CD4-positive, alpha-beta memory T cell (primary cell): Measurements from ENCODE around the gene ENAH. TPM values are rescaled to one million over a fixed set of nuclear protein-coding genes. Genes with fewer than 3 reads are reported as not detected.

Experiments used
- CTCF ChIA-PET: fragments of 350-600 bp; sonication (Branson Sonifier 250); formaldehyde crosslinking; loops from one replicate; lab custom pipeline; 2021; ENCODE audit warnings: inconsistent platforms; ENCODE audit not compliant: partially characterized antibody; lab: Charles Lee
- POLR2A ChIA-PET: fragments of 350-600 bp; sonication (Branson Sonifier 250); formaldehyde crosslinking; loops from one replicate; lab custom pipeline; 2021; ENCODE audit not compliant: partially characterized antibody; lab: Charles Lee
- DNase-seq, 5 donors: peaks; one replicate each; pipeline versions ENCODE4 v3.0.0 to v3.0.0-alpha.2; 2020 to 2022; ENCODE audit warnings: mixed read lengths in 1 of 5
- H3K27ac ChIP-seq: one replicate; pipeline ENCODE4 v1.7.0; 2013; ENCODE audit warnings: low read depth, low read length
- H3K27me3 ChIP-seq: 2 replicates; pipeline ENCODE4 v1.7.0; 2013; ENCODE audit warnings: mild to moderate bottlenecking, low read length, moderate library complexity; ENCODE audit not compliant: insufficient read depth
- H3K36me3 ChIP-seq: 2 replicates; pipeline ENCODE4 v1.7.0; 2013; ENCODE audit warnings: mild to moderate bottlenecking, low read length, moderate library complexity; ENCODE audit not compliant: insufficient read depth
- H3K4me1 ChIP-seq: 2 replicates; pipeline ENCODE4 v1.7.0; 2013; ENCODE audit warnings: mild to moderate bottlenecking, low read length, moderate library complexity; ENCODE audit not compliant: insufficient read depth
- H3K4me3 ChIP-seq, 2 donors: one replicate each; pipeline ENCODE4 v1.7.0; 2013; ENCODE audit warnings: low read length in 2 of 2, mild to moderate bottlenecking in 1 of 2
- H3K9me3 ChIP-seq, 2 donors: one replicate each; pipeline ENCODE4 v1.7.0; 2013; ENCODE audit warnings: low read length in 2 of 2, control low read depth in 1 of 2; ENCODE audit not compliant: control insufficient read depth in 1 of 2
- H3K27ac Mint-ChIP-seq, 7 donors: one replicate each; pipeline ENCODE4 v1.8.0; 2020 to 2021; ENCODE audit warnings: mixed read lengths in 7 of 7, mild to moderate bottlenecking in 6 of 7, inconsistent platforms in 3 of 7, moderate library complexity in 3 of 7
- H3K27me3 Mint-ChIP-seq, 2 donors: one replicate each; pipeline ENCODE4 v1.8.0; 2020 to 2021; ENCODE audit warnings: mixed read lengths in 2 of 2
- H3K36me3 Mint-ChIP-seq, 2 donors: one replicate each; pipeline ENCODE4 v1.8.0; 2020 to 2021; ENCODE audit warnings: mixed read lengths in 2 of 2, inconsistent platforms in 1 of 2, mild to moderate bottlenecking in 1 of 2
- H3K4me1 Mint-ChIP-seq, 4 donors: one replicate each; pipeline ENCODE4 v1.8.0; 2020 to 2021; ENCODE audit warnings: mixed read lengths in 4 of 4, mild to moderate bottlenecking in 1 of 4
- H3K4me3 Mint-ChIP-seq, 8 donors: one replicate each; pipeline ENCODE4 v1.8.0; 2020 to 2021; ENCODE audit warnings: mixed read lengths in 8 of 8, mild to moderate bottlenecking in 7 of 8, moderate library complexity in 6 of 8, inconsistent platforms in 3 of 8
- H3K9me3 Mint-ChIP-seq, 8 donors: one replicate each; pipeline ENCODE4 v1.8.0; 2020 to 2021; ENCODE audit warnings: mixed read lengths in 8 of 8, mild to moderate bottlenecking in 5 of 8, inconsistent platforms in 3 of 8, moderate library complexity in 1 of 8
- intact Hi-C: fragments of 100-400 bp; cut with micrococcal nuclease; formaldehyde crosslinking; loops from one replicate; pipeline ENCODE4 v1.15.1; 2023
- polyA plus RNA-seq, 2 donors: library from polyadenylated mRNA; unstranded; fragments of 300-500 nt; fragmentation: Illumina TruSeq; gene quantifications; one replicate each; pipeline ENCODE4 v1.2.3, GENCODE V29; 2021
- total RNA-seq, 2 experiments: library from RNA; stranded (reverse); gene quantifications; one replicate each; pipeline ENCODE4 v1.2.3, GENCODE V29; 2021

Gene ENAH
- total and polyA plus RNA-seq, 4 experiments from 2014 or later: 0.26 TPM; not detected in 3

- Mint-ChIP-seq H3K27ac (no peak overlapping the region), H3K4me1 (no peaks in the 10 kb centered on the region), H3K36me3 (no peaks in the 10 kb centered on the region), H3K9me3 (no peaks in the 10 kb centered on the region), H3K4me3 (no peak overlapping the region), H3K27me3 (peaks cover 26 to 37% of the 10 kb centered on the region in 2 donors)
- no peak overlapping the region for H3K4me3 ChIP-seq
- no peaks in the 10 kb centered on the region for H3K4me1 ChIP-seq
- H3K9me3 ChIP-seq: no peaks in the 10 kb centered on the region
- intact Hi-C loops: no loop called here
- DNase-seq: no peak
- ChIA-PET POLR2A (no interaction called here), CTCF (no interaction called here)
- H3K27ac ChIP-seq: no peak overlapping the region
- peaks cover 7% of the 10 kb centered on the region for H3K27me3 ChIP-seq
- H3K36me3 ChIP-seq: no peaks in the 10 kb centered on the region
These were observed 117.6 kb downstream of the ENAH start for GRCh38 chr1:225535280-225535679.

DNA sequence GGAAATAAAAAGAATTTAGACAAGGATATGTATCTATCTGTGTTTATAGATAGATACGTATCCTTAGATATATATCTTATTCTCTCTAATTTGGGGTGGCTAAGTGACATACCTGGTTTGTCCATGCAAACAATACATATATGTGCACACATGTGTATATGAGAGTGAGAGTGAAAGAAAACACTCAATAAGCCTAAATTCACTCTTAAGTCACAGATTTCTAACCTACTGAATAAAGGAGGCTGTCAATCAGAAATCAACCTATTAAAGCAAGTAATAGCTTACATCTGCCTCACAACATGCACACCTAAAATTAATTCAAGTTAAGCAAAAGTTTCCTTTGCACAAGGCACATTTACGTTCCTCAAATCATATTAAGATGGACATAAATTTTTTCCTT lies 118.2 kb downstream of the ENAH start:
- H3K27me3 ChIP-seq: peaks cover 7% of the 10 kb centered on the region
- H3K9me3 ChIP-seq: no peaks in the 10 kb centered on the region
- H3K4me1 ChIP-seq: no peaks in the 10 kb centered on the region
- no peaks in the 10 kb centered on the region for H3K36me3 ChIP-seq
- no peak overlapping the region for H3K4me3 ChIP-seq
- H3K9me3 Mint-ChIP-seq: no peaks in the 10 kb centered on the region
- DNase-seq: no peak
- ChIA-PET POLR2A (no interaction called here), CTCF (no interaction called here)
- intact Hi-C loops: no loop called here
- H3K27ac Mint-ChIP-seq: no peak overlapping the region
- peaks cover 25 to 37% of the 10 kb centered on the region in 2 donors for H3K27me3 Mint-ChIP-seq
- H3K27ac ChIP-seq: no peak overlapping the region
- no peaks in the 10 kb centered on the region for H3K4me1 Mint-ChIP-seq
- no peak overlapping the region for H3K4me3 Mint-ChIP-seq
- no peaks in the 10 kb centered on the region for H3K36me3 Mint-ChIP-seq

GRCh38 chr1:225534135-225534534 lies 118.8 kb downstream of the ENAH start:
- H3K27ac ChIP-seq: no peak overlapping the region
- no peaks in the 10 kb centered on the region for H3K36me3 Mint-ChIP-seq
- peaks cover 22 to 32% of the 10 kb centered on the region in 2 donors for H3K27me3 Mint-ChIP-seq
- DNase-seq: no peak
- intact Hi-C loops: no loop called here
- no peaks in the 10 kb centered on the region for H3K9me3 ChIP-seq
- no peak overlapping the region for H3K27ac Mint-ChIP-seq
- H3K9me3 Mint-ChIP-seq: no peaks in the 10 kb centered on the region
- ChIA-PET POLR2A (no interaction called here), CTCF (no interaction called here)
- H3K4me1 ChIP-seq: no peaks in the 10 kb centered on the region
- no peak overlapping the region for H3K4me3 Mint-ChIP-seq
- no peaks in the 10 kb centered on the region for H3K36me3 ChIP-seq
- H3K4me1 Mint-ChIP-seq: no peaks in the 10 kb centered on the region
- H3K4me3 ChIP-seq: no peak overlapping the region
- H3K27me3 ChIP-seq: peaks cover 7% of the 10 kb centered on the region

DNA sequence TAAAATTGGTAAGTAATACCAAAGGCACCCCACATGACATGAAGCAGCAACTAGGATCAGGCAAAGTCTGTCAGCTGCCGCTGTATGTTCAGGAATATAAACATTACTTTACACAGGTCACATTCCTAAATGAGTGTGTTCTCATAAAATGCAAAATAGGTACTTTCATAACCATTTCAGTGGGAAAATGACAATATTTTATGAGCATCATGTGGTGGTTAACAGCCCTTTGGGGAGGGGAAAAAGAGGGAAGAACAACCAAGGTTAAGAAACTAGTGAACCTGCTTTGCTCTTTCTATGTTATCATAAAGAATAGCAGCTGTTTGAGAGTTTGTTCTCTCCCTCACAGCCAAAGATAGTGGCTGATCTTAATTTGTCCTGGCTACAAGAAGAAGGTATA lies 119.7 kb downstream of the ENAH start:
- no peak for DNase-seq
- ChIA-PET CTCF (no interaction called here), POLR2A (no interaction called here)

GRCh38 chr1:225532240-225532944 lies 120.5 kb downstream of the ENAH start:
- Mint-ChIP-seq H3K9me3 (no peaks in the 10 kb centered on the region), H3K4me1 (no peaks in the 10 kb centered on the region), H3K27ac (no peak overlapping the region), H3K4me3 (no peak overlapping the region), H3K36me3 (no peaks in the 10 kb centered on the region), H3K27me3 (peaks cover 14 to 24% of the 10 kb centered on the region in 2 donors)
- H3K9me3 ChIP-seq: no peaks in the 10 kb centered on the region
- peaks cover 11% of the 10 kb centered on the region for H3K27me3 ChIP-seq
- H3K27ac ChIP-seq: no peak overlapping the region
- ChIA-PET POLR2A (no interaction called here), CTCF (no interaction called here)
- H3K4me1 ChIP-seq: no peaks in the 10 kb centered on the region
- no peak for DNase-seq
- intact Hi-C loops: no loop called here
- H3K4me3 ChIP-seq: no peak overlapping the region
- H3K36me3 ChIP-seq: no peaks in the 10 kb centered on the region

More for the DNA sequence above, 119.7 kb downstream of the ENAH start:
- H3K27ac Mint-ChIP-seq: no peak overlapping the region
- Histone ChIP-seq H3K27me3 (peaks cover 11% of the 10 kb centered on the region), H3K27ac (no peak overlapping the region), H3K4me3 (no peak overlapping the region), H3K9me3 (no peaks in the 10 kb centered on the region), H3K4me1 (no peaks in the 10 kb centered on the region), H3K36me3 (no peaks in the 10 kb centered on the region)
- H3K9me3 Mint-ChIP-seq: no peaks in the 10 kb centered on the region
- H3K4me3 Mint-ChIP-seq: no peak overlapping the region
- intact Hi-C loops: no loop called here
- no peaks in the 10 kb centered on the region for H3K36me3 Mint-ChIP-seq
- H3K4me1 Mint-ChIP-seq: no peaks in the 10 kb centered on the region
- H3K27me3 Mint-ChIP-seq: peaks cover 14 to 24% of the 10 kb centered on the region in 2 donors

DNA sequence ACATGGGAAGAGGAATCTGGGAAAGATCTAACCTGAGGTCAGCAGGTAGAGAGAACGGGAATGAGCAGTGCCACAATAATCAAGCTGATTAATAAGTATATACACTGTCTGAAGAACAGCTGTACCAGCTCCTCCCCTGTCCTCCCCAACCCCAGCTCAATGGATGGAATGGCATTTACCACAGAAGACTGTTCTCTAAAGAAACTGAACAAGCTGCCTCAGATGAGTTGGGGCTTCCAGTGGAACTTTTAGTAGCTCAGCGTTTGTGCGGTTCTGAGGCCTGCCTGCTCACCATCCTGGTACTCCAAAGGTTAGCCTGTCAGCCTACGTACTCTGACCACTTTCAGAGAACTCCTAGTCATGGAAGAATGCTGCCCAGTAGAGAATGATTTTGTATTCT lies 123.2 kb downstream of the ENAH start:
- Histone ChIP-seq H3K9me3 (no peaks in the 10 kb centered on the region), H3K4me3 (no peak overlapping the region), H3K27me3 (peaks cover 10% of the 10 kb centered on the region), H3K4me1 (no peaks in the 10 kb centered on the region), H3K27ac (no peak overlapping the region), H3K36me3 (no peaks in the 10 kb centered on the region)
- ChIA-PET POLR2A (no interaction called here), CTCF (no interaction called here)
- Mint-ChIP-seq H3K36me3 (no peaks in the 10 kb centered on the region), H3K27me3 (peaks cover 15 to 16% of the 10 kb centered on the region in 2 donors), H3K27ac (no peak overlapping the region), H3K4me1 (no peaks in the 10 kb centered on the region), H3K4me3 (no peak overlapping the region), H3K9me3 (no peaks in the 10 kb centered on the region)
- intact Hi-C loops: no loop called here
- DNase-seq: no peak

DNA sequence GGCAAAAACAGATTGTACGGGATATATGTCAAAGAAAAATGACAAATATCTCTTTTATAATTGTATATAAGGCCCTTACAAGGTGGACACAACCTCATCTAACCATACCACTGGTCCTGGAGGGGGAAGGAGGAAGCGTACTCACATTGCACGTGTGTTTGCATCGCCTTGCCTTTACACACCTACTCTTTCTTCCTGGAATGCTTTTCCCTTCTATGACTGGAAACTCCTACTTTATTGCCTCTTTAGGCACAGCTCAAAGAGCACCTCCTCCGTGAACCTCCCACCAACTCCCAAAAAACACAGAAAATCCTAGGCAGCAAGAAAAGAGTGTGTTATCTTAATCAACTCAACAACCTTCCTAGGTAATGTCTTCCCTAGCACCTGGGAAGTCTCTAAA lies 125.3 kb downstream of the ENAH start:
- ChIA-PET CTCF (no interaction called here), POLR2A (no interaction called here)
- Histone ChIP-seq H3K9me3 (no peaks in the 10 kb centered on the region), H3K4me1 (no peaks in the 10 kb centered on the region), H3K27ac (no peak overlapping the region), H3K27me3 (peaks cover 4% of the 10 kb centered on the region), H3K4me3 (no peak overlapping the region), H3K36me3 (no peaks in the 10 kb centered on the region)
- peaks cover 0 to 3% (median 1%) of the 10 kb centered on the region in 4 donors for H3K4me1 Mint-ChIP-seq
- H3K9me3 Mint-ChIP-seq: no peaks in the 10 kb centered on the region
- no peaks in the 10 kb centered on the region for H3K36me3 Mint-ChIP-seq
- intact Hi-C loops: no loop called here
- no peak overlapping the region for H3K4me3 Mint-ChIP-seq
- H3K27ac Mint-ChIP-seq: no peak overlapping the region
- DNase-seq: no peak
- peaks cover 7 to 12% of the 10 kb centered on the region in 2 donors for H3K27me3 Mint-ChIP-seq
